GM12874 (cell line): ENCODE results near the gene PBX4.

Source experiments
- CTCF ChIP-seq: IDR thresholded peaks from 2 replicates; pipeline ENCODE4 v1.5.1; 2011; ENCODE audit warnings: low read depth, mild to moderate bottlenecking, control low read depth, low read length, moderate library complexity; ENCODE audit not compliant: insufficient read depth

PBX4 gene

GRCh38 chr19:19615086-19615485, 3.4 kb downstream of the PBX4 start:
- no peak for TF ChIP-seq CTCF

DNA sequence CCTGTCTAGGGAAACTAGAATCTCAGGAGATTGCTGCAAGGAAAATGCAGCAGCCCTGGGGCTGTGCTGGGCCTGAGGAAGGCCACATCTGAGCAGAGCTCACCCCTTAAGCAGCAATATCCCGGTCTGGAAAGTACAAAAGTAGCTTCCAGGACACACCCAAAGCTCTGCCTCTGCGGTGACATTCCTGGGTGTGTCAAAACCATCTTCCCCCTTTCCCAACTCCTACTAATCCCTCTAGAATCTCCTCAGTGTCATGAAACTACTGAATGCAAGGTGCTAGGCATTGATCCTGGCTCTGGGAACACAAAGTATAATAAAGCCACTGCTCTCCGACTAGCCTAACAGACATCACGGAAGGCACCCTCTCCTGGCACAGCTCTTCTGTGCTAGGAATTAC, 5.0 kb downstream of the PBX4 start:
- TF ChIP-seq CTCF, result no peak

DNA sequence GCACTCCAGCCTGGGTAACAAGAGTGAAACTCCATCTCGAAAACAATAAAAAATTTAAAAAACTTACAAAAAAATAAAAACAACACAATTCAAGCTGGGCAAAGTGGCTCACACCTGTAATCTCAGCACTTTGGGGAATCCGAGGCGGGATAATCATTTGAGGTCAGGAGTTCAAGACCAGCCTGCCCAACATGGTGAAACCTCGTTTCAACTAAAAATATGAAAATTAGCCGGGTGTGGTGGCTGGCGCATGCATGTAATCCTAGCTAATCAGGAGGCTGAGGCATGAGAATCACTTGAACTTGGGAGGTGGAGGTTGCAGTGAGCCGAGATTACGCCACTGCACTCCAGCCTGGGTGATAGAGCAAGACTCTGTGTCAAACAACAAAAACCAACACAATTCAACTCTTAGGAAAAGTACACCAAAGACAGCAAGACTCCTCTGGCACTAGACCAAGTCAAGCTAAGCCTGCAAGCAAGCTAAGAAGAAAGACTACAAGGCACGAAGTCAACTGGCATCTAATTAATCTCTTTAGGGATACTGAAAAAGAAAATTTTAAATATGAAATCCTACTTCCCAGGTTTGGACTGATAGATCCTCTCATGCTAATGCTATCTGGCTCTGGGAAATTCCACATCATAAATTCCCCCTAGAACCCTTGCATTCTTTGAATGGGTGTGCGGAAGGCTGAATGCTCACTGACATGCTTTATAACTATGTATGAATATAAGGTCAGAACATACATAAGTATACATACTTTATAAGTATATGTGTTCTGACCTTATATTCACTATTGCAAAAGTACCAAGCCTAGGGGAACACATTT, 7.9 kb downstream of the PBX4 start:
- no peak for TF ChIP-seq CTCF

DNA sequence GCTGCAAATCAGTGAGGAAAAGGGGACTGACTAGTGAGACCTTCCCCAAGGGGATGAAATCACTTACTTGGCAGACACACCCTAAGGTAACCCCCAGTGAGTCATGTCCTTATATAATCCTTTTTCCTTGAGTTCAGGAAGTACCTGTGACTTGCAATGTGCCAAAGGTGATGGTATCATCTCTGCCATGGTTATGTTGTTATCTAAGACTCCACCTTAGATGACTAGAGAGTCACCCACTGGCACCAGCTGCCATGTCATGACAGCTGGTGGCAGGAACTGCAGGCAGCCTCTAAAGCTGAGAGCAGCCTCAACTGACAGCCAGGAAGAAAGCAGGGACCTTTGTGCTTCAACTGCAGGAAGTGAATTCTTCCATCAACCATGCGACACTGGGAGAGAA, 12.5 kb downstream of the PBX4 start:
- TF ChIP-seq CTCF, result no peak

GRCh38 chr19:19602713-19603324, 15.7 kb downstream of the PBX4 start:
- TF ChIP-seq CTCF, result no peak

GRCh38 chr19:19602136-19602712, 16.3 kb downstream of the PBX4 start:
- TF ChIP-seq CTCF, result no peak

GRCh38 chr19:19600793-19601330, 17.6 kb downstream of the PBX4 start:
- TF ChIP-seq CTCF, result no peak
